ENCODE data around the gene ICOSLG. TPM values are rescaled to one million over a fixed set of nuclear protein-coding genes. Genes with fewer than 3 reads are reported as not detected.
"Not testable (repeated sequence)": the region's sequence is repeated elsewhere in the genome, so short reads cannot be mapped to it uniquely, and the experiment has no call there.

ICOSLG gene

GRCh38 chr21:44181506-44181905, 59.2 kb downstream of the ICOSLG start:
- not testable (repeated sequence) for H3K36me3 ChIP-seq (replicated peaks in 1 of 2; ENCODE audit: control insufficient read depth in 2 of 2, insufficient read depth in 2 of 2, low read length in 2 of 2); H3K9me3 ChIP-seq (replicated peaks in 1 of 2; ENCODE audit: control insufficient read depth in 2 of 2, insufficient read depth in 1 of 2, low read depth in 1 of 2, low read length in 2 of 2); H3K9ac ChIP-seq (ENCODE audit: low read depth, low read length, poor library complexity); H3K79me1 ChIP-seq (ENCODE audit: low read depth, low read length); H4K8ac ChIP-seq (ENCODE audit: low read depth, low read length); H3K18ac ChIP-seq (ENCODE audit: low read length); H3K4me3 ChIP-seq (ENCODE audit: low read length in 2 of 2); H4K91ac ChIP-seq (ENCODE audit: low read depth, low read length, poor library complexity); H3K27me3 ChIP-seq (ENCODE audit: control insufficient read depth in 3 of 3, insufficient read depth in 3 of 3, low read depth in 1 of 3, low read length in 3 of 3); H3K4ac ChIP-seq (ENCODE audit: low read length); H2BK120ac ChIP-seq (ENCODE audit: low read depth, low read length); H2BK15ac ChIP-seq (ENCODE audit: low read length); DNase-seq (ENCODE audit: low spot score); H3K4me1 ChIP-seq (ENCODE audit: control insufficient read depth in 2 of 2, insufficient read depth in 1 of 2, low read depth in 1 of 2, low read length in 2 of 2); H2BK12ac ChIP-seq (ENCODE audit: low read length); H3K23ac ChIP-seq (ENCODE audit: low read depth, low read length, poor library complexity); H3K27ac ChIP-seq (replicated peaks; ENCODE audit: low read length); H3K4me2 ChIP-seq (ENCODE audit: insufficient read depth, low read length, poor library complexity, severe bottlenecking); H3K14ac ChIP-seq (ENCODE audit: low read length); H2AFZ ChIP-seq (ENCODE audit: low read length); H2AK5ac ChIP-seq (ENCODE audit: low read depth, low read length); H2BK5ac ChIP-seq (ENCODE audit: low read length)
- no CpG with 5 or more reads among the region's 4 CpGs for WGBS, 2 donors (ENCODE audit: extremely low coverage in 2 of 2, insufficient read length in 2 of 2, insufficient replicate concordance in 1 of 2)

GRCh38 chr21:44176127-44176526, 64.6 kb downstream of the ICOSLG start:
- H4K8ac ChIP-seq (ENCODE audit: low read depth, low read length); H2BK12ac ChIP-seq (ENCODE audit: low read length); H4K91ac ChIP-seq (ENCODE audit: low read depth, low read length, poor library complexity); DNase-seq (ENCODE audit: low spot score); H3K4me2 ChIP-seq (ENCODE audit: insufficient read depth, low read length, poor library complexity, severe bottlenecking); H3K4me3 ChIP-seq (ENCODE audit: low read length in 2 of 2); H3K4ac ChIP-seq (ENCODE audit: low read length); H3K36me3 ChIP-seq (replicated peaks in 1 of 2; ENCODE audit: control insufficient read depth in 2 of 2, insufficient read depth in 2 of 2, low read length in 2 of 2); H3K18ac ChIP-seq (ENCODE audit: low read length); H2BK5ac ChIP-seq (ENCODE audit: low read length); H2AK5ac ChIP-seq (ENCODE audit: low read depth, low read length); H3K14ac ChIP-seq (ENCODE audit: low read length); H3K9ac ChIP-seq (ENCODE audit: low read depth, low read length, poor library complexity); H2AFZ ChIP-seq (ENCODE audit: low read length); H3K27me3 ChIP-seq (ENCODE audit: control insufficient read depth in 3 of 3, insufficient read depth in 3 of 3, low read depth in 1 of 3, low read length in 3 of 3); H2BK15ac ChIP-seq (ENCODE audit: low read length); H3K79me1 ChIP-seq (ENCODE audit: low read depth, low read length); H3K23ac ChIP-seq (ENCODE audit: low read depth, low read length, poor library complexity); H3K9me3 ChIP-seq (replicated peaks in 1 of 2; ENCODE audit: control insufficient read depth in 2 of 2, insufficient read depth in 1 of 2, low read depth in 1 of 2, low read length in 2 of 2); H3K27ac ChIP-seq (replicated peaks; ENCODE audit: low read length); H3K4me1 ChIP-seq (ENCODE audit: control insufficient read depth in 2 of 2, insufficient read depth in 1 of 2, low read depth in 1 of 2, low read length in 2 of 2); H2BK120ac ChIP-seq (ENCODE audit: low read depth, low read length): not testable (repeated sequence)
- WGBS, 2 donors (ENCODE audit: extremely low coverage in 2 of 2, insufficient read length in 2 of 2, insufficient replicate concordance in 1 of 2): no CpG with 5 or more reads among the region's 14 CpGs

- not testable (repeated sequence) for H2BK12ac ChIP-seq (ENCODE audit: low read length); H4K91ac ChIP-seq (ENCODE audit: low read depth, low read length, poor library complexity); H4K8ac ChIP-seq (ENCODE audit: low read depth, low read length); H3K9ac ChIP-seq (ENCODE audit: low read depth, low read length, poor library complexity); H3K9me3 ChIP-seq (replicated peaks in 1 of 2; ENCODE audit: control insufficient read depth in 2 of 2, insufficient read depth in 1 of 2, low read depth in 1 of 2, low read length in 2 of 2); H3K27ac ChIP-seq (replicated peaks; ENCODE audit: low read length); H3K79me1 ChIP-seq (ENCODE audit: low read depth, low read length); H3K18ac ChIP-seq (ENCODE audit: low read length); DNase-seq (ENCODE audit: low spot score); H2BK15ac ChIP-seq (ENCODE audit: low read length); H3K4ac ChIP-seq (ENCODE audit: low read length); H2BK5ac ChIP-seq (ENCODE audit: low read length); H2AK5ac ChIP-seq (ENCODE audit: low read depth, low read length); H3K14ac ChIP-seq (ENCODE audit: low read length); H3K27me3 ChIP-seq (ENCODE audit: control insufficient read depth in 3 of 3, insufficient read depth in 3 of 3, low read depth in 1 of 3, low read length in 3 of 3); H3K4me2 ChIP-seq (ENCODE audit: insufficient read depth, low read length, poor library complexity, severe bottlenecking); H2BK120ac ChIP-seq (ENCODE audit: low read depth, low read length); H3K36me3 ChIP-seq (replicated peaks in 1 of 2; ENCODE audit: control insufficient read depth in 2 of 2, insufficient read depth in 2 of 2, low read length in 2 of 2); H3K4me1 ChIP-seq (ENCODE audit: control insufficient read depth in 2 of 2, insufficient read depth in 1 of 2, low read depth in 1 of 2, low read length in 2 of 2); H3K23ac ChIP-seq (ENCODE audit: low read depth, low read length, poor library complexity); H3K4me3 ChIP-seq (ENCODE audit: low read length in 2 of 2); H2AFZ ChIP-seq (ENCODE audit: low read length)
- WGBS, 2 donors (ENCODE audit: extremely low coverage in 2 of 2, insufficient read length in 2 of 2, insufficient replicate concordance in 1 of 2): no CpG with 5 or more reads among the region's 17 CpGs
Observed at GRCh38 chr21:44175189-44175588, 65.6 kb downstream of the ICOSLG start.

Small RNA genes lying within 50 kb of the gene (small RNA-seq; reads per million reads assigned to genes)
- gene AP001059.3 (ENCODE audit: insufficient read depth): not detected
